ENCODE results near the gene PTPRK. TPM values are rescaled to one million over a fixed set of nuclear protein-coding genes. Genes with fewer than 3 reads are reported as not detected.

PTPRK gene
- total RNA-seq, 1 donor: 70.2 TPM

DNA sequence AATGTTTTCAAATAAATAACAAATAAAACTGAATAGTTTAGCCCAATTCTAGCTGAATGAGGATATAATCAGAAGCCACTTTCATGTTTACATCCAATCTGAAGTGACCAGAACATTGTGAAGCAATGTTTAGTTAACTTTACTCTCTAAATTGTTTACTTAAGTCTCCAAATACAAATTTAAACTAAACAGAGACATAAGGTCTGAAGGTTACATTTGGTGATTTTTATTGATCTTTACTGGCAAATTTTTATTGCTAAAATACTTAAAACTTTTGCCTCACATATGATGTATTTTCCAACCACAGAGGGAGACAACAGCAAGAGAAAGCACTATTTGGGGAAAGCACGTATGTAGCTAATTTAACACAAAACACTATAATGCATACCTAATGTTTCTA lies 512.7 kb downstream of the PTPRK start:
- H3K4me3 ChIP-seq (ENCODE audit: low read depth, low read length): no peak overlapping the region
- no peak for DNase-seq (ENCODE audit: low read depth)
- TF ChIP-seq, protein P1, sequence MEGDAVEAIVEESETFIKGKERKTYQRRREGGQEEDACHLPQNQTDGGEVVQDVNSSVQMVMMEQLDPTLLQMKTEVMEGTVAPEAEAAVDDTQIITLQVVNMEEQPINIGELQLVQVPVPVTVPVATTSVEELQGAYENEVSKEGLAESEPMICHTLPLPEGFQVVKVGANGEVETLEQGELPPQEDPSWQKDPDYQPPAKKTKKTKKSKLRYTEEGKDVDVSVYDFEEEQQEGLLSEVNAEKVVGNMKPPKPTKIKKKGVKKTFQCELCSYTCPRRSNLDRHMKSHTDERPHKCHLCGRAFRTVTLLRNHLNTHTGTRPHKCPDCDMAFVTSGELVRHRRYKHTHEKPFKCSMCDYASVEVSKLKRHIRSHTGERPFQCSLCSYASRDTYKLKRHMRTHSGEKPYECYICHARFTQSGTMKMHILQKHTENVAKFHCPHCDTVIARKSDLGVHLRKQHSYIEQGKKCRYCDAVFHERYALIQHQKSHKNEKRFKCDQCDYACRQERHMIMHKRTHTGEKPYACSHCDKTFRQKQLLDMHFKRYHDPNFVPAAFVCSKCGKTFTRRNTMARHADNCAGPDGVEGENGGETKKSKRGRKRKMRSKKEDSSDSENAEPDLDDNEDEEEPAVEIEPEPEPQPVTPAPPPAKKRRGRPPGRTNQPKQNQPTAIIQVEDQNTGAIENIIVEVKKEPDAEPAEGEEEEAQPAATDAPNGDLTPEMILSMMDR (IDR thresholded peaks at IDR 0.05; ENCODE audit: insufficient read depth, low read length): no peak

DNA sequence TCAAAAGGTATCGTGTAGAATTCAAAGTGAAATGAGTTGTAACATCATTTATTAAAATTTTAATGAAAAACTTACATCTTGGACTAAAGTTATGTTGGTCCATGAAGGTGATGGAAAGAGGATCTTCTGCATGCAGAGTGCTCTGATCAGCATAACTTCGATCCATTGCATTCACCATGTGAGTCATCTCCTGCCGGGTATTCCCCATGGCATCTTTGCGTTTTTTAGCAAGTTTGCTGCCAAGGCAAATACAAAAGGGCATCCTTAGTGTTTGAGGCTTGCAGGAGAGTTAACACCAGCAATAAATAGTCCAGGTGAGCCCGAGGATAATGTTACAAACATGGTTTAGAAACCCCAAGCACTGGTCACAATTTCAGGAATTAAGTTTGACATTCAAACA lies 515.4 kb downstream of the PTPRK start:
- peak; percentile 9 for DNase-seq (ENCODE audit: low read depth)
- TF ChIP-seq, protein P1 (IDR thresholded peaks at IDR 0.05; ENCODE audit: insufficient read depth, low read length): no peak
- no peak overlapping the region for H3K4me3 ChIP-seq (ENCODE audit: low read depth, low read length)

DNA sequence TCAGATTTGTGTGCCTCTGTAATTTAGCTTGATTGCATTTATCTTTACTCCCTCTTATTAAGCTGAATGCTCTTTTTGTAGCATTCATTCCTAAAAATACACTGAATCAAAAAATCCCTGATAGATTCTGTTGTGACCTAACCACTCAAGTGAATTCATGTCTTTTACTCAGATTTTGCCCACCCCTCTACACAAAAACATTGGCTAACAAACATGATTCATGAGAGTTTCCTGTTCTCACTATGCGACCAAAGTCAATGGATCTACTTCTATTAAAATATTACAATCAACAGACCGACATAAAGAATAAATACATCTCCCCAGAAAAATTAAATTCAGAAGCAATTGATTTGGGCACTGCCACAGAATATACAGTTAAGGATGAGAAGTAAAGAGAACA lies 520.0 kb downstream of the PTPRK start:
- no peak for DNase-seq (ENCODE audit: low read depth)
- no peak overlapping the region for H3K4me3 ChIP-seq (ENCODE audit: low read depth, low read length)
- TF ChIP-seq, protein P1 (IDR thresholded peaks at IDR 0.05; ENCODE audit: insufficient read depth, low read length): no peak

DNA sequence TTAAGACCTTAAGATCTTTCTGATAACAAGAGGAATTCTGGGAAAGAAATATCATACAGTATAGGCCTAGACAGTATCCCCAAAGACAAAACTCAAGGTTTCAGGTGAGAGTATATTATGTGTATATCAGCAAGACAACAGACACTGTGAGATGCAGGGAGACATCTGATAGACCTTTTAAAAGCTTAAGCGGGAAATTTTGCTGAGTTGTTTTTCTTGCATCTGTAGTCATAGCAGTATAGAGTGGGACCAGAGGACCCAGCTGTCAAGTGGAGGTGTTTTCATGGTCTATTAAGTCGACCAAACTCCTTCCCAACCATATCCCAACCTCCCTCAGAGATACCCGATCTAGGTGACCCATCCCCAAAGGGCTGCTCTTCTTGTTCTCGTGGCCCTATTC lies 521.4 kb downstream of the PTPRK start:
- TF ChIP-seq, protein P1 (IDR thresholded peaks at IDR 0.05; ENCODE audit: insufficient read depth, low read length): no peak

DNA sequence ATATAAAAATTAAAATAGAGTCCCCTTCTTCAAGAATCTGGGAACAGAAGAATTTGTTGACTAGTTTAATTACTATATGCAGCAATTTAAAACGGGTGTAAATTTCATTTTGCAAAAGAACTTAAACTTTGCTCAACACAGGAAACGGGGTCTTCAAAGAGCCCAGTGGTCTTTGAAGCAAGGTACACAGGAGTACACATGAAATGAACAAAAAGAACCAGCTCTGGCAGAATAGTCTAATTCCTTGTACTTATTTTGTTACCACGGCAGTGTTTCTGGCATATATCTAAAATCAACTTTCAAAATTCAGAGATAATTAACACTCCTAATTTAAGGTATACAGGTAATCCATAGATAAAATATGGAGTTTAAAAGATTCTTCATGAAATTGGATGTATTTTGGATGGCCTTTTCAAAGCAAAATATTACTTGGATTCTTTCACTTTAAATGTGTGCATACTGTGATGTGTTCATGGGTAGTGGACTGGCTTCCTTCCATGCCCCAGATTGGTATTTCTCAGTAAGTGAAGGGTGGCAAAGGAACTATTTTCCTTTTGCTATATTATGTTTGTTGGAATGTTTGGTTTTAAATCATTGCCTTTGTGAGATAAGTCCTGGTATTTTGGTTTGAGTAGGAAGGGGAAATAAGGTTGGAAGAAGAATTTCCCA lies 522.8 kb downstream of the PTPRK start:
- no peak overlapping the region for H3K4me3 ChIP-seq (ENCODE audit: low read depth, low read length)
- no peak for DNase-seq (ENCODE audit: low read depth)
- TF ChIP-seq, protein P1 (IDR thresholded peaks at IDR 0.05; ENCODE audit: insufficient read depth, low read length): no peak

More for the DNA sequence above, 521.4 kb downstream of the PTPRK start:
- no peak for DNase-seq (ENCODE audit: low read depth)
- H3K4me3 ChIP-seq (ENCODE audit: low read depth, low read length): no peak overlapping the region

DNA sequence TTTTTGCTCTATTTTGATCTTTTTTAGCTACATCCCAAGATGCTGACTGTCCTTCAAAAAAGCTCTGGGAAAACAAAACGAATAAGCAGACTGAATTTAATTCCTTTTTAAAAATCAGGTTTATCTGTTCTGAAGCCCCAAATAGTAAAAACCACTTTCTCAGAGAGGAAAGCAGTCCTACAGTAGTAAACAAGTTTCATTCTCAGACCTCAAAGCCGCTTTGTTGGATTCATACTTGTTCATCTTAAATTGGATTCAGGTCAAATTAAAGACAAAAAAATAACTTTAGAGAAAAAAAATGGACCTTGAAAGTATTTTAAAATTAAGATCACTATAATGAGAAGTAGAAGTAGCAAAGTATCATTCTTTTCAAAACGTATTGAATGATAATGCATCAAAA lies 523.5 kb downstream of the PTPRK start:
- no peak for DNase-seq (ENCODE audit: low read depth)
- H3K4me3 ChIP-seq (ENCODE audit: low read depth, low read length): no peak overlapping the region
- TF ChIP-seq, protein P1 (IDR thresholded peaks at IDR 0.05; ENCODE audit: insufficient read depth, low read length): no peak

DNA sequence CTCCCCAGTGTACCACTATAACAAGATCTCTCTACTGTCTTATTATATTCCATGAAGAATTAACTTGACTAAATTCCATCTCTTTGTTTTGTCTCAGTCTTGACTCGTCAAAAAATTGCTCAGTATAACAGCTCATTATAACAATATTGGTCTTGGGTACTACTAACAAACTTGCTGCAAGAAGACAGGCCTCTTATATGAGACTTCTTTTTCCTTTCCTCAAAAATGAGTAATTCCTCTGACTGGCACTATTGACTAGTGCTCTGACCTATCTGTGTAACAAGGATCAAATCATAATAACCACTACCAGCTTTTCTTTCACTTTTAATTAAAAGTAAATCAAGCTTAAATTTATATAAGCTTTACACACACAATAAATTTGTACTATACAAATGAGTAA lies 528.3 kb downstream of the PTPRK start:
- no peak overlapping the region for H3K4me3 ChIP-seq (ENCODE audit: low read depth, low read length)
- TF ChIP-seq, protein P1 (IDR thresholded peaks at IDR 0.05; ENCODE audit: insufficient read depth, low read length): no peak
- no peak for DNase-seq (ENCODE audit: low read depth)
